Activated CD4-positive, alpha-beta T cell treated with anti-CD3 and anti-CD28 coated beads, Interleukin-2, amount 50 U/mL, for 24 hours (primary cell): ENCODE results near the gene ABCC5.
"Not testable (repeated sequence)": the region's sequence is repeated elsewhere in the genome, so short reads cannot be mapped to it uniquely, and the experiment has no call there.

ENCODE experiments used
- DNase-seq, 2 donors: peaks; one replicate each; pipeline ENCODE4 v3.0.0-alpha.2; 2020; ENCODE audit warnings: low read depth in 1 of 2, low spot score in 1 of 2

The ABCC5 gene

DNA sequence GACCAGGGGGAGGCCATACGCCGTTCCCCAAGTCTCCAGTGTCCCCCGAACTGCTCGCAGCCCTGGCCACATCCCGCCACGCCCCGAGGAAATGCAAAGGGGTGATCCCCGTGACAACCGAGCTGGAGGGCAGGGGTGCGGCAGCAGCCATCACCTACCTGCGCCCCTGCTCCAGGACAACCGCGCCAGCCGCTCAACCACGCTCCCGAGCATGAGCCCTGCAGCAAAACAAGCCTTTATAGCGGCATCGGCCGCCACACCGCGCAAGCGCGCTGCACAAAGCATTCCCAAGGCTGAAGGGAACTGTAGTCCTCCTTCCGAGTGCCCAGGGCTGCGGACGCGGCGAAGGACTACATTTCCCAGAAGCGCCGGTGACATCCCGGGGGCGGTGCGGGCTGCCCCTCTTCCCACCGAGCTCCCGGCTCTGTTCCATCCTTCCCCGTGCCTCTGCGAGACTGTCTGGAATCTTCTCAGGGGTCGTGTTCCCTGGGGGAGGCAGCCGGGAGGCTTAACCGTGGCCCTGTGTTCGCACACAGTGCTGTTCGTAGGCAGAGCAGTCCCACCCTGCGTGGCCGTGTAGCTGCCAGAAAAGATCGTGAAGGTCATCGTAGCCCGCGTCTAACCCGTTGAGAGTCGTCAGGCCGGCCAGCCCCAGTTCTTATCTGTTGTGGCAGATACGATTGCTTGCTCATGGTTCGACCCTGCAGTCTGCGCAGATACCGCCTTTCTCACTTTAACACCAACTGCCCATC, at the start of gene ABCC5:
Gene ABCC5 (minus strand): TSS at position 213 of the 752 bp plus-strand sequence. CDS start 3,492 bp downstream, outside the sequence.
- DNase-seq, result peak; percentile 63 to 79

DNA sequence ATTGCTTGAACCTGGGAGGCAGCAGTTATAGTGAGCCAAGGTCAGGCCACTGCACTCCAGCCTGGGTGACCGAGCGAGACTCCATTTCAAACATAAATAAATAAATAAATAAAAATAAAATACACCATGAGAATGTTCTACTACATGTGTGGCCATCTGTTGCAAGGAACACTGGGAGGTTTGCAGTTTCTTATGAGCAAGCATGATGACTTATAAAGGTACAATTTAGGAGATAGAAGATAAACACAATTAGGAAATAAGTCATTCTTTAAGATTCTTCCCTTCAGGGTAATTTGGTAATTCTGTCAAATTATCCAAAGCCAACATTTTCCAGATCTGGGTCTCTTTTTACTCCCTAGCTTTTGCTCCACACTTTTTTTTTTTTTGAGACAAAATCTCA, 48.5 kb upstream of the ABCC5 start:
- no peak for DNase-seq

DNA sequence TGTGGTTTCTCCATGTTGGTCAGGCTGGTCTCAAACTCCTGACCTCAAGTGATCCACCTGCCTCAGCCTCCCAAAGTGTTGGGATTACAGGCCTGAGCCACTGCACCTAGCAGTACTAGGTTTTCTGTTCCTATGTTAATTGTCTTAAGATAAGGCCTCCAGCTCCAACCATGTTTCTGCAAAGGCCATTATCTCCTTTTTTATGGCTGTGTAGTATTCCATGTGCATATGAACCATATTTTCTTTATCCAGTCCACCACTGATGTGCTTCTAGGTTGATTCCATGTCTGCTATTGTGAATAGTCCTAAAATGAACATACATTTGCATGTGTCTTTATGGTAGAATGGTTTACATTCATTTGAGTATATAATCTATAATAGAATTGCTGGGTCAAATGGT, 45.0 kb upstream of the ABCC5 start:
- no peak for DNase-seq

DNA sequence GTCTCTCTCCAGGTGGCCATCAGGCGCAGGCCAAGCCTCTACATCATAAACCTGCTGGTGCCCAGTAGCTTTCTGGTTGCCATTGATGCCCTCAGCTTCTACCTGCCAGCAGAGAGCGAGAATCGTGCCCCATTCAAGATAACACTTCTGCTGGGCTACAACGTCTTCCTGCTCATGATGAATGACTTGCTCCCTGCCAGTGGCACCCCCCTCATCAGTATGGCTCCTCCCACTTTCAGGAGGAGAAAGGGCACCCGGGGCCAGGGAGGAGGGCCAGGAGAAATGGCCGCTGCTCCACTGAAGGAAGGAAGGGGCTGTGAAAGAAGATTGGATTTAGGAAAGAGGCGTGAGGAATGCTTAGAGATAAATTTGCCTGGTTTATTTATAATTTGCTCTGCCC, 41.7 kb upstream of the ABCC5 start:
- no peak for DNase-seq

DNA sequence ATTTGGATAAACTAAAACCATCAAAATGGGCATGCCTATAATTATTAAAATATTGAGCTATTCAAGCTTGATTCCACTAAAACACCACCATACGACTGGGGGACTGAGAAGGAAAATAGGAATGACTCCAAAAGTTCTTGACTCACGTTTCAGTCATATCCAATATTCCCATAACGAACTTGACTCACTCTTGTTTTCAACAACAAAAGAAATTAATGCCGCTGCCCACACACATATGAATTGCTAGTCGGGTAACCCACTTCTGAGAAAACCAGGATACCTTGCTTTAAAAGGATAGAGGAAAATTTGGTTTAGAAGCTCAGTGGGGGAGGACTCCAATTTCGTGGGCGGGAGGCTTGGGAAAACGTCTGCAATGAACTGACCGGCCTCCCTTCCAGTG, 40.3 kb upstream of the ABCC5 start:
- DNase-seq, result no peak

DNA sequence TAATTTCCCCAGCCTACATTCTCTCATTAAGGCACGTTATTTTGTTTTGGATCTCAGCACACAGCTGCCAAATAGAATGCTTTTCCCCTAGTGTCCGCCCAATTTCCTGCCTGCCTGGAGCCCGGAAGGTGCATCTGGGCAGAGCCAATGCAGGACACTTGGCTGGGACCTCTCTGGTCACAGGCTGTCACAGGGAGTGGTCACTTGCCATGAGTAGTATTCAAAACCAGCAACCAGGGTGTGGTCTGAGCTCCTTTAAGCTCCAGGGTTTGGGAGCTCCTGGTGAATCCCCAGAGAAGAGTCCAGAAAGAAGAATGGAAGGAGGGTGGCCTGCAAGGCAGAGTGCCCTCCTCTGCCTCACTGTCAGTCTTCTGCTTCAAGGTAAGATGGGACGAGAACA, 35.1 kb upstream of the ABCC5 start, which contains the start of gene HTR3C:
Gene HTR3C (plus strand): TSS at position 281 of the 400 bp plus-strand sequence. CDS start 34 bp downstream, at position 315.
- no peak for DNase-seq

DNA sequence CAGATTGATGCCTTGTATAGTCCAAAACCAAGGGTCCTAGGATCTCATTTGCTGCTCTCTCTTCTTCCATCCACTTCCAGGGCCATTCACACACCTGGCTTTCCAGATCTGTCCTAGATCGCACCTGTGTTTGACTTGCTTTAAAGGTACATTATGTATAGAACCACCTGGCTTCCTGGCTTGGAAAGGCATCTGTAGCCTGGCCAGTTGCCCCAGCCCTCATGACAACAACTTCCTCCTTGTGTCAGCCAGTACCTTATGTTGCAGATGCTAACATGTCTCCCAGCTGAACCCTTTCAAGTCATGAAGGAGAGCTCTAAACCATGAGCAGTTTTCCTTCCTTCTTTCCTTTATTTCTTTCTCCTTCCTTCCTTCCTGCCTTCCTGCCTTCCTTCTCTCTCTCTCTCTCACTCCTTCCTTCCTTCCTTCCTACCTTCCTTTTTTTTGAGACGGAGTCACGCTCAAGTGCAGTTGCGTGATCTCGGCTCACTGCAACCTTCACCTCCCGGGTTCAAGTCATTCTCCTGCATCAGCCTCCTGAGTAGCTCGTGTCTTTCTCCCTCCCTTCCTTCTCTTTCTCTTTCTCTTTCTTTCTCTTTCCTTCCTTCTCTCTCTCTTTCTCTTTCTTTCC, 32.6 kb upstream of the ABCC5 start:
- DNase-seq, result no peak

DNA sequence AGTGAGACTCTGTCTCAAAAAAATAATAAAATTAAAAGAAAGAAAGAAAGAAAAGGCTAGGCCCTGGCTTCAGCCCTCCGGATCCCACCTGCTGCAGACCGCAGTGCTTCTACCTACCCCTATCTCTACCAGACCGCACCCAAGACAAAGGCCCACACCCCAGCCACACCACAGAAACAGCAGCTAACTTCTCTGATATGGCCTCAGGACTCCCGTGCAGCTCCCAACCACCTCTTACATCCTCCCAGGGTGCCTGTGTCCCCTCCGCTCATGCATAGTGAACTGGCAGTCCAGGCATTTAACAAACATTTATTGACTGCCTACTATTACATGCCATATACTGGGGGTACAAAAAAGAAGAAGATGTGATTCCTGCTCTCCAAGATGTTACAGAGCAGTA, 28.3 kb upstream of the ABCC5 start:
- DNase-seq, result no peak

DNA sequence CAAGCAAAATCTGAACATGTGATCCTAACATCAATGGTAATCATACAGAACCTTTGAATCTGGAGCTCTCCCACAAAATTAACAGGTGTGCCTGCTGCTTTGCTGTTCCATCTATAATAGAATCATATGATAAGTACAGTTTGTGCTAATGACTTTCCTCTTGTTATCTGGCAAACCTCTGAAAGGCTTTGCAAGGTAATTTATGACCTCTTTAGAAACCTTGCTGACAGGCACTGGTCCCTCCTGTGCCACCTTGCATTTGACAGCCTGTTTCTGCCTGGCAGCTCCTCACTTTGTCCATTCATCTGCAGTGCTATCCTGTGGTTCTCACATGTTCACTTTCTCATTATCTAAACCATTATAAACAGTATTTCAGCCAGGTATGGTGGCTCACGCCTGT, 24.9 kb upstream of the ABCC5 start:
- DNase-seq, result no peak

DNA sequence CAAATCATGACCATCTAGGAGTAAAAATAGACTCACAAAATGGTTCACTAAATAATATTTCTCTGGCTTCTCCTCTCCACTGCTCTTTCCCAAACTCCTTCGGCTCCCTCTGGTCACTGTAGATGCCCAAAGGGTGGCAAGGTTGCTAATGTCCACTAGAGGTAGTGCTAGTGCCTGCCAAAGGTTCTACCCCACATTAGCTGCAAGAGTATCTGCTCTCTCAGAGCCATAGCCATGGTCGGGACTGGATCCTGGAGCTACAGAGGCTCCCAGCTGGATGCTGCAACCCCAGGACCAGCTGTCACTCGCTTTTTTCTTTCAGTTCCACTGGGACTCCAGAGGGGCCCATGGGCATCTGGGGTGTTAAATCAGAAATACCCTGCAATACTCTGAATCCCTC, 22.3 kb upstream of the ABCC5 start:
- DNase-seq, result no peak

DNA sequence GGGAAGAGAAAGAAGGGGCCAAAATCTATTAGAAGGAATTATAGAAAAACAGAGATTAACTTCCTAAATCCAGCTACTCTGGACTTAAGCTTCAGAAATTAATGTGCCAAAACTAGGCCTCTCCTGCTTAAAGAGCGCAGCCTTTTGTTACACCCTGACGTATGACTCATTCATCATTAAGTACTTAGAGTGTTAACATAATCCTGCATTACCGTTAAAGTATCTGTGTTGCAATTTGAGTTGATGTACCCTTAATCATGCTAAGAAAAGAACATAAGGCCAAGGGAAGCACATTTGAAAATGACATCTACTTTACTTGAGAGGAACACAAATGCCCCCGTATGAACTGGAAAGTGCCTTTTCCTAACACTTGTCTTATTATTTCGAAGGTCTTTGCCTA, 21.7 kb upstream of the ABCC5 start:
- DNase-seq, result no peak

DNA sequence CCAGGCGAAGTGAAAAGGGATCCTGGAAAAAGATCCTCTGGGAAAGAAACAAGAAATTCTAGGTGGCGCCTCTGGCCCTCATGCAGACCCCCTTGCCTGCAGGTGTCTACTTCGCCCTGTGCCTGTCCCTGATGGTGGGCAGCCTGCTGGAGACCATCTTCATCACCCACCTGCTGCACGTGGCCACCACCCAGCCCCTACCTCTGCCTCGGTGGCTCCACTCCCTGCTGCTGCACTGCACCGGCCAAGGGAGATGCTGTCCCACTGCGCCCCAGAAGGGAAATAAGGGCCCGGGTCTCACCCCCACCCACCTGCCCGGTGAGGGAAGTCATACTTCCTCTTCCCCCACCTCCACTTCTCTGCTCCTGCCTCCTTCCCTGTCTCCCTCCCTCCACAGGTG, 20.6 kb upstream of the ABCC5 start:
- not testable (repeated sequence) for DNase-seq

DNA sequence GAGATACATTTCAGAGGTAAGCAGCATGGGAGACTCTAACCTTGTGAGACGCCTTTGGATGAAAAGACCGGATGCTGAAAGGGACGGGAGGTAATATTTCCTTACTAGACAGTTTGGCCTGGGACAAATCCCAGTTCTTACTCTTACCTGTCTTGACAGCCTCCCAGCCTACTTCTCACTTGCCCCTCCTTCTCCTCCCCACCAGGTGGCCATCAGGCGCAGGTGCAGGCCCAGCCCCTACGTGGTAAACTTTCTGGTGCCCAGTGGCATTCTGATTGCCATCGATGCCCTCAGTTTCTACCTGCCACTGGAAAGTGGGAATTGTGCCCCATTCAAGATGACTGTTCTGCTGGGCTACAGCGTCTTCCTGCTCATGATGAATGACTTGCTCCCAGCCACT, 20.1 kb upstream of the ABCC5 start:
- no peak for DNase-seq

DNA sequence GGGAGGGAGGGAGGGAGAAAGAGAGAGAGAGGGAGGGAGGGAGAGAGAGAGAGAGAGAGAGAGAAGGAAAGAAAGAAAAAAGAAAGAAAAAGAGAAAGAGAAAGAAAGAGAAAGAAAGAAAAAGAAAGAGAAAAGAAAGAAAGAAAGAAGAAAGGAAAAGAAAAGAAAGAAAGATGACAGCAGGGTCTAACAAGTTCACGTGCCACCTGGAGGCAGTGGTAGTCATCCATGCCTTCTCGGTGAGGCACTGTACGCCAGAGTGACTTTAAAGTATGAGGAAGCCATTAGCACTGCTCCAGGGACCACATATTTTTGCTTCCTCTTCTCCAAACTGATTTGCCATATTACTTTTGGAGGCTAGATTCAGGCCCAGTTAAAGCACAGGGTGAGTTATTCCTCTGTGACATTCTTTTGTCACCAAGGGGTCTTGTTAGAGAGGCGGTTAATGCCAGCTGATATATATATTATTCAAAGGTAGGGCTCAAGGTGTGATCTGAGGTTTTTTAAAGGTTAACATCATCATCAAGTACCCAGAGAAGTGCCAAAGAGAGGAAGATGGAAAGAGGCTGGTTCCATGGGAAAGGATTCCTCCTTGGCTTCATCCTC, 13.6 kb upstream of the ABCC5 start, which contains the start of gene HTR3D:
Gene HTR3D (plus strand): TSS at position 556 of the 606 bp plus-strand sequence. CDS start 0 bp downstream, at position 556.
- no peak for DNase-seq

DNA sequence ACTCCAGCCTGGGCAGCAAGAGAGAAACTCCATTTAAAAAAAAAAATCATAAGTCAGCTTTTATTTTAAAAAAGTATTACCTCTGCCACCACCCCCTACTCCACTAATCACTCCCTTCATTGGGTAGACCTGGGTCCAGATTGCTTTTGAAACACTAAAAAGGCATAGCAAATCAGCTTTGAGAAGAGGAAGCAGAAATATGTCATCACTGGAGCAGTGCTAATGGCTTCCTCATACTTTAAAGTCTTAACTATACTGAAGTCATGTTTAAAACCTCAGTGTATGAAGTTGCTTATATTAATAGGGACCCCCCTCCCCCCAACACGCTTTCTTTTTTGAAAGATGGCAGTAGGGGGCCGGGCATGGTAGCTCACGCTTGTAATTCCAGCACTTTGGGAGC, 12.9 kb upstream of the ABCC5 start:
- DNase-seq, result no peak

DNA sequence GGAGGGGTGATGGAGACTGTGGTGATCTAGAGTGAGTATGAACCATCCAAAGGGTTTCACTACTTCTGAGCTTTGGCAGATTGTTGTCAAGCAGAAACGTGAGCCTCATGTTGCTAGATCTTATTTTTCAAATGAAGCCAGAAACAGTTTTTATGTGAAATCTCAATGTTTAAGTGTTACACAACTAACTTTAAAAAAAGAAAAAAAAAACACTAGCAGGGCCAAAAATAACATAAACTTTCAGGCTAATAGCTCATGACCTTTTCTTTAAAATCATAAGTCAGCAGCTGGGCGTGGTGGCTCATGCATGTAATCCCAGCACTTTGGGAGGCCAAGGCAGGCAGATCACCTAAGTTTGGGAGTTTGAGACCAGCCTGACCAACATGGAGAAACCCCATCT, 11.8 kb upstream of the ABCC5 start:
- DNase-seq, result no peak

DNA sequence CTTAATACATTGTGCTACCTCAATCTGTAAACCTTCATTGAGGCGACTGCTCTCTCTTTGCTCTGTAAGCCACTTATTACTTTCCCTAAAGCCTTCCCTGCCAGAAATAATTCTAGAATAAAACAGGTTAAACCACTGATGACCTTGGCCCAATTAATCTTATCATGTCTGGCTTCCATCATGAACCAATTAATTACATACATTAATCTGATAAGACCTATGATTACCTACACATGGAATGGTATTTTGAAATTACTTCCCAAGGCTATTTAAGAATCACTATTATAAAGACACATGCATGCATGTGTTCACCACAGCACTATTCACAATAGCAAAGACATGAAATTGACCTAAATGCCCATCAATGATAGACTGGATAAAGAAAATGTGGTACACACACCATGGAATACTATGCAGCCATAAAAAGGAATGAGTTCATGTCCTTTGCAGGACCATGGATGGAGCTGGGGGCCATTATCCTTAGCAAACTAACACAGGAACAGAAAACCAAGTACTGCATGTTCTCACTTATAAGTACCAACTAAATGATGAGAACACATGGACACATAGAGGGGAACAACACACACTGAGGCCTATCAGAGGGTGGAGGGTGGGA, 10.7 kb upstream of the ABCC5 start:
- not testable (repeated sequence) for DNase-seq

DNA sequence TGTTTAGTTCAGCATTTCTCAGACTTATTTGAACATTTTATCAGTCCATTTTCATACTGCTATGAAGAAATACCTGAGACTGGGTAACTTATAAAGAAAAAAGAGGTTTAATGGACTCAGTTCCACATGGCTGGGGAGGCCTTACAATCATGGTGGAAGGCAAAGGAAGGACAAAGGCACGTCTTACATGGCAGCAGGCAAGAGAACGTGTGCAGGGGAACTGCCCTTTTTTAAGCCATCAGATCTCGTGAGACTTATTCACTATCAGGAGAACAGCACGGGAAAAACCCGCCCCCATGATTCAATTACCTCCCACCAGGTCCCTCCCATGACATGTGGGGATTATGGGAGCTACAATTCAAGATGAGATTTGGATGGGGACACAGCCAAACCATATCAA, 7.6 kb upstream of the ABCC5 start:
- not testable (repeated sequence) for DNase-seq

DNA sequence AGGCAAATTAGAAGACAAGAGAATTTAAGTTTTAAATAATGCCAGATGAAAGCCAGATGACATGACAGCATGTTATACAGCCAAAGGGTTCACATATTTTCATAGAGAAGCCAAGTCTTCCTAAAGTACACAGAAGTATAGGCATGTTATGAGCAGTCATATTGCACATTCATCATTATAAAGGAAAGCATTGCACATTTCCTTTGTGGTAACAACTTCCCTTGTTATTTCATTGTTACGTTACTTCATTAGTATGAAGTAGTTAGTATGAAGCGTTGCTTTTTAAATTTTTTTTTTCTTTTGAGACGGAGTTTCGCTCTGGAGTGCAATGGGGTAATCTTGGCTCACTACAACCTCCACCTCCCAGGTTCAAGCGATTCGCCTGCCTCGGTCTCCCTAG, 4.6 kb upstream of the ABCC5 start:
- DNase-seq, result no peak

DNA sequence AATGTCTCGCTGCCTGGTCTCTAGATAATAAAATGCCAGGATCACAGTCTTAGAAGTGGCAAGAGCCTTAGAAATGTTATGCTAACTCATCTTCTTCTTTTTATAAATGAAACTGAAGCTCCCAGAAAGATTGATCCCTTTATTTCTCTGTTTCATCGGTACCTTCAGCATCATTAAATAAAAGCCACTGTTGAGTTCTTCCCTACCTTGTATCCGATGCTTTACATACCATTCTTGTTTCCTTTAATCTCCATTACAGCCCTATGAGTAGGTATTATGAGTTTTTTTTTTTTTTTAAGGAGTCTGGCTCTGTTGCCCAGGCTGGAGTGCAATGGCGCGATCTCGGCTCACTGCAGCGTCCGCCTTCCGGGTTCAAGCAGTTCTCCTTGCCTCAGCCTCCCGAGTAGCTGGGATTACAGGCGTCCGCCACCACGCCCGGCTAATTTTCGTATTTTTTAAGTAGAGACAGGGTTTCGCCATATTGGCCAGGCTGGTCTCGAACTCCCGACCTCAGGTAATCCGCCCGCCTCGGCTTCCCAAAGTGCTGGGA, 815 bp upstream of the ABCC5 start:
- DNase-seq, result no peak
